GM21526 (cell line): ENCODE measurements around the gene CADM3.

ENCODE experiments used
- ATAC-seq: cut with Tn5 transposase; IDR thresholded peaks from one replicate; pipeline ENCODE4 v1.9.1; 2021; ENCODE audit warnings: moderate library complexity; ENCODE audit not compliant: unreplicated experiment, low FRiP score

CADM3 gene

GRCh38 chr1:159248311-159248710, 76.9 kb downstream of the CADM3 start:
- no peak for ATAC-seq

GRCh38 chr1:159250638-159251216, 79.3 kb downstream of the CADM3 start:
- no peak for ATAC-seq
